Neuronal stem cell (in vitro differentiated cells): ENCODE measurements around the gene FHL2.
A peak's percentile ranks its signal among the peaks of the same experiment; 100 is the strongest.

Experiments
- DNase-seq: peaks from one replicate; pipeline ENCODE4 v3.0.0-alpha.2; 2013; ENCODE audit warnings: low spot score
- H2AFZ ChIP-seq: one replicate; pipeline ENCODE4 v1.6.1; 2013; ENCODE audit warnings: mild to moderate bottlenecking, low read length, inconsistent platforms
- H2AK5ac ChIP-seq: 2 replicates; pipeline ENCODE4 v1.6.1; 2013; ENCODE audit warnings: low read depth, mild to moderate bottlenecking, inconsistent platforms, low read length, moderate library complexity, mixed read lengths
- H2BK120ac ChIP-seq: 2 replicates; pipeline ENCODE4 v1.6.1; 2013; ENCODE audit warnings: low read depth, mild to moderate bottlenecking, inconsistent platforms, low read length, moderate library complexity, mixed read lengths
- H2BK12ac ChIP-seq: one replicate; pipeline ENCODE4 v1.6.1; 2013; ENCODE audit warnings: low read length, inconsistent platforms
- H2BK15ac ChIP-seq: 2 replicates; pipeline ENCODE4 v1.6.1; 2013; ENCODE audit warnings: mild to moderate bottlenecking, low read length, inconsistent platforms, mixed read lengths
- H2BK5ac ChIP-seq: one replicate; pipeline ENCODE4 v1.6.1; 2013; ENCODE audit warnings: inconsistent platforms, mild to moderate bottlenecking, low read length, moderate library complexity
- H3K14ac ChIP-seq: one replicate; pipeline ENCODE4 v1.6.1; 2013; ENCODE audit warnings: low read length, inconsistent platforms
- H3K18ac ChIP-seq: 2 replicates; pipeline ENCODE4 v1.6.1; 2013; ENCODE audit warnings: low read length, inconsistent platforms
- H3K23ac ChIP-seq: 2 replicates; pipeline ENCODE4 v1.6.1; 2013; ENCODE audit warnings: low read depth, mild to moderate bottlenecking, mixed read lengths, low read length, inconsistent platforms; ENCODE audit not compliant: poor library complexity
- H3K27ac ChIP-seq: replicated peaks from 3 replicates; pipeline ENCODE4 v1.5.1; 2013; ENCODE audit warnings: low read length, inconsistent platforms
- H3K27me3 ChIP-seq, 3 experiments: 2 replicates each; pipeline ENCODE4 v1.6.1; 2013; ENCODE audit warnings: low read length in 3 of 3, mild to moderate bottlenecking in 2 of 3, inconsistent platforms in 1 of 3, low read depth in 1 of 3, mixed read lengths in 1 of 3, moderate library complexity in 1 of 3; ENCODE audit not compliant: control insufficient read depth in 3 of 3, insufficient read depth in 3 of 3
- H3K36me3 ChIP-seq, 2 donors: replicated peaks in 1 of 2; 2 replicates each; pipeline ENCODE4 v1.6.1; 2013; ENCODE audit warnings: low read length in 2 of 2; ENCODE audit not compliant: control insufficient read depth in 2 of 2, insufficient read depth in 2 of 2
- H3K4ac ChIP-seq: 2 replicates; pipeline ENCODE4 v1.6.1; 2013; ENCODE audit warnings: inconsistent platforms, mild to moderate bottlenecking, low read length, moderate library complexity
- H3K4me1 ChIP-seq, 2 donors: 1 replicate in 1 of 2; 2 replicates in 1 of 2; pipeline ENCODE4 v1.6.1; 2013; ENCODE audit warnings: low read length in 2 of 2, low read depth in 1 of 2; ENCODE audit not compliant: control insufficient read depth in 2 of 2, insufficient read depth in 1 of 2
- H3K4me2 ChIP-seq: one replicate; pipeline ENCODE4 v1.6.1; 2013; ENCODE audit warnings: mild to moderate bottlenecking, low read length, inconsistent platforms; ENCODE audit not compliant: insufficient read depth, poor library complexity, severe bottlenecking
- H3K4me3 ChIP-seq, 2 donors: 2 replicates each; pipeline ENCODE4 v1.5.1; 2013; ENCODE audit warnings: low read length in 2 of 2, mild to moderate bottlenecking in 2 of 2, inconsistent platforms in 1 of 2, moderate library complexity in 1 of 2
- H3K79me1 ChIP-seq: one replicate; pipeline ENCODE4 v1.6.1; 2013; ENCODE audit warnings: low read depth, mild to moderate bottlenecking, inconsistent platforms, low read length, moderate library complexity
- H3K9ac ChIP-seq: one replicate; pipeline ENCODE4 v1.6.1; 2013; ENCODE audit warnings: mild to moderate bottlenecking, low read depth, low read length, inconsistent platforms; ENCODE audit not compliant: poor library complexity
- H3K9me3 ChIP-seq, 2 donors: replicated peaks in 1 of 2; 2 replicates each; pipeline versions ENCODE3 to v1.6.1; 2013; ENCODE audit warnings: low read length in 2 of 2, mild to moderate bottlenecking in 2 of 2, inconsistent platforms in 1 of 2, low read depth in 1 of 2, mixed read lengths in 1 of 2, moderate library complexity in 1 of 2; ENCODE audit not compliant: control insufficient read depth in 2 of 2, insufficient read depth in 1 of 2
- H4K8ac ChIP-seq: one replicate; pipeline ENCODE4 v1.6.1; 2013; ENCODE audit warnings: low read depth, mild to moderate bottlenecking, inconsistent platforms, low read length, moderate library complexity
- H4K91ac ChIP-seq: one replicate; pipeline ENCODE4 v1.6.1; 2013; ENCODE audit warnings: low read length, low read depth, mild to moderate bottlenecking, inconsistent platforms; ENCODE audit not compliant: poor library complexity
- WGBS, 2 donors: extraction: QIAGEN DNeasy Blood & Tissue Kit; methylation state at CpG; one replicate each; pipeline ENCODE4 v1.1.7; 2013; ENCODE audit warnings: missing lambda C conversion rate in 2 of 2, mixed read lengths in 1 of 2; ENCODE audit not compliant: insufficient read length in 2 of 2, insufficient replicate concordance in 1 of 2; ENCODE audit errors: extremely low coverage in 2 of 2; 5-methylcytosine and 5-hydroxymethylcytosine counted together

The FHL2 gene

GRCh38 chr2:105432044-105432399, 33.2 kb upstream of the FHL2 start:
- Histone ChIP-seq H2BK15ac (no peak overlapping the region), H4K8ac (no peak overlapping the region), H3K27ac (no peak overlapping the region), H2BK120ac (no peak overlapping the region), H3K4me1 (peaks cover 0 to 3% of the 10 kb centered on the region in 2 donors), H3K9ac (no peak overlapping the region), H3K4me2 (no peak overlapping the region), H4K91ac (no peak overlapping the region), H3K27me3 (no peaks in the 10 kb centered on the region), H2AK5ac (no peak overlapping the region), H3K4me3 (no peak overlapping the region), H3K14ac (no peak overlapping the region), H3K23ac (no peak overlapping the region), H3K18ac (no peak overlapping the region), H3K9me3 (no peaks in the 10 kb centered on the region), H3K36me3 (no peaks in the 10 kb centered on the region), H2BK5ac (no peak overlapping the region), H3K4ac (no peak overlapping the region), H2AFZ (no peak overlapping the region), H2BK12ac (no peak overlapping the region), H3K79me1 (no peaks in the 10 kb centered on the region)
- no CpG with 5 or more reads among the region's 2 CpGs for WGBS, 2 donors
- no peak for DNase-seq

- no CpG with 5 or more reads among the region's 4 CpGs for WGBS, 2 donors
- Histone ChIP-seq H3K18ac (no peak overlapping the region), H3K4me3 (no peak overlapping the region), H2BK120ac (no peak overlapping the region), H3K4ac (no peak overlapping the region), H4K91ac (no peak overlapping the region), H3K4me1 (peaks cover 0 to 5% of the 10 kb centered on the region in 2 donors), H2BK15ac (no peak overlapping the region), H3K27ac (no peak overlapping the region), H3K23ac (no peak overlapping the region), H3K79me1 (no peaks in the 10 kb centered on the region), H3K27me3 (no peaks in the 10 kb centered on the region), H3K4me2 (no peak overlapping the region), H2AFZ (no peak overlapping the region), H3K14ac (no peak overlapping the region), H2BK5ac (no peak overlapping the region), H2AK5ac (no peak overlapping the region), H4K8ac (no peak overlapping the region), H3K9me3 (no peaks in the 10 kb centered on the region), H2BK12ac (no peak overlapping the region), H3K36me3 (no peaks in the 10 kb centered on the region), H3K9ac (no peak overlapping the region)
- no peak for DNase-seq
Observed at GRCh38 chr2:105431367-105432043, 32.7 kb upstream of the FHL2 start.

- no peak overlapping the region for H3K9ac ChIP-seq
- H3K4me2 ChIP-seq, result no peak overlapping the region
- no peaks in the 10 kb centered on the region for H3K9me3 ChIP-seq
- H2BK12ac ChIP-seq, result no peak overlapping the region
- no peak overlapping the region for H4K8ac ChIP-seq
- DNase-seq, result no peak
- peaks cover 0 to 6% of the 10 kb centered on the region in 2 donors for H3K4me1 ChIP-seq
- H3K27me3 ChIP-seq, result no peaks in the 10 kb centered on the region
- H3K27ac ChIP-seq, result no peak overlapping the region
- no CpG with 5 or more reads among the region's 12 CpGs for WGBS, 2 donors
- H2AK5ac ChIP-seq, result peak overlapping the region; percentile 22
- H3K4ac ChIP-seq, result no peak overlapping the region
- no peaks in the 10 kb centered on the region for H3K79me1 ChIP-seq
- peak overlapping the region; percentile 78 for H2BK15ac ChIP-seq
- H3K23ac ChIP-seq, result no peak overlapping the region
- H2BK5ac ChIP-seq, result no peak overlapping the region
- no peak overlapping the region for H3K4me3 ChIP-seq
- H2BK120ac ChIP-seq, result peak overlapping the region; percentile 42
- H2AFZ ChIP-seq, result no peak overlapping the region
- H3K36me3 ChIP-seq, result no peaks in the 10 kb centered on the region
- H4K91ac ChIP-seq, result no peak overlapping the region
- H3K18ac ChIP-seq, result peak overlapping the region; percentile 62
- H3K14ac ChIP-seq, result peak overlapping the region; percentile 95
Observed at GRCh38 chr2:105428387-105429018, 29.7 kb upstream of the FHL2 start.

- Histone ChIP-seq H3K4ac (no peak overlapping the region), H3K27me3 (no peaks in the 10 kb centered on the region), H2BK15ac (no peak overlapping the region), H3K9ac (no peak overlapping the region), H2BK12ac (no peak overlapping the region), H4K91ac (no peak overlapping the region), H2BK5ac (no peak overlapping the region), H3K18ac (no peak overlapping the region), H2BK120ac (no peak overlapping the region), H3K9me3 (no peaks in the 10 kb centered on the region), H4K8ac (no peak overlapping the region), H3K14ac (no peak overlapping the region), H3K79me1 (no peaks in the 10 kb centered on the region), H2AFZ (no peak overlapping the region), H3K23ac (no peak overlapping the region), H3K4me3 (no peak overlapping the region), H3K4me2 (no peak overlapping the region), H3K4me1 (peaks cover 0 to 6% of the 10 kb centered on the region in 2 donors), H3K27ac (no peak overlapping the region), H2AK5ac (no peak overlapping the region), H3K36me3 (no peaks in the 10 kb centered on the region)
- no CpG with 5 or more reads among the region's 4 CpGs for WGBS, 2 donors
- no peak for DNase-seq
Observed at GRCh38 chr2:105427485-105427884, 28.6 kb upstream of the FHL2 start.
